Uterus (tissue), 4 donors: ENCODE results near the gene NHLRC1. TPM values are rescaled to one million over a fixed set of nuclear protein-coding genes. Genes with fewer than 3 reads are reported as not detected.

ENCODE experiments used
- DNase-seq, 2 donors: peaks; one replicate each; pipeline ENCODE4 v3.0.0-alpha.2; 2019 to 2020
- H3K27ac ChIP-seq, 2 donors: fragments of 200-600 bp; sonication (generic); 1 replicate in 1 of 2; 2 replicates in 1 of 2; pipeline ENCODE4 v1.5.1; 2016 to 2018
- H3K27me3 ChIP-seq, 2 donors: fragments of 200-600 bp; sonication (generic); one replicate each; pipeline ENCODE4 v1.5.1; 2018 to 2019; ENCODE audit warnings: control low read depth in 1 of 2
- H3K36me3 ChIP-seq, 2 donors: fragments of 200-600 bp; sonication (generic); one replicate each; pipeline ENCODE4 v1.5.1; 2019; ENCODE audit warnings: control low read depth in 1 of 2
- H3K4me1 ChIP-seq, 2 donors: fragments of 200-600 bp; sonication (generic); one replicate each; pipeline ENCODE4 v1.5.1; 2018 to 2019; ENCODE audit warnings: control low read depth in 1 of 2
- H3K4me3 ChIP-seq, 2 donors: fragments of 200-600 bp; sonication (generic); 1 replicate in 1 of 2; 2 replicates in 1 of 2; pipeline ENCODE4 v1.5.1; 2018 to 2019; ENCODE audit warnings: mild to moderate bottlenecking in 1 of 2
- H3K9me3 ChIP-seq, 2 donors: fragments of 200-600 bp; sonication (generic); one replicate each; pipeline ENCODE4 v1.5.1; 2019; ENCODE audit warnings: control low read depth in 1 of 2
- POLR2A ChIP-seq, 2 donors: fragments of 450-650 bp; IDR thresholded peaks; one replicate each; pipeline ENCODE4 v1.6.1; 2016; ENCODE audit warnings: antibody characterized with exemption in 2 of 2, mild to moderate bottlenecking in 1 of 2, moderate library complexity in 1 of 2
- intact Hi-C: fragments of 100-400 bp; cut with DNase I; formaldehyde crosslinking; loops from one replicate; pipeline ENCODE4 v1.15.1; 2023; ENCODE audit warnings: low total_unique reads
- total RNA-seq, 4 donors: library from RNA; depleted of rRNA in 3 of 4; stranded (reverse); fragments of >200 nt in 3 of 4; gene quantifications; one replicate each; pipeline versions ENCODE4 v1.1.0 to v1.2.4, GENCODE V29; 2014 to 2023
- TF ChIP-seq, protein P1 (sequence below), 4 experiments: fragments of 200-600 bp in 2 of 4; fragments of 450-650 bp in 2 of 4; sonication (generic) in 2 of 4; IDR thresholded peaks; one replicate each; pipeline ENCODE4 v1.5.1; 2016 to 2019; ENCODE audit warnings: antibody characterized with exemption in 4 of 4, mild to moderate bottlenecking in 2 of 4, moderate library complexity in 1 of 4
- donor health status: DM: yes; HTN: yes; CAD: no.

Gene NHLRC1
- total RNA-seq, 4 donors from 2014 or later = 1.4 to 2.3 TPM; not detected in 2

GRCh38 chr6:18115356-18115755, 7.1 kb downstream of the NHLRC1 start:
- H3K27ac ChIP-seq = no peak overlapping the region
- H3K9me3 ChIP-seq = no peaks in the 10 kb centered on the region
- DNase-seq = no peak
- no peaks in the 10 kb centered on the region for H3K27me3 ChIP-seq
- H3K4me3 ChIP-seq = no peak overlapping the region
- no peaks in the 10 kb centered on the region for H3K36me3 ChIP-seq
- intact Hi-C loops = no loop called here
- no peaks in the 10 kb centered on the region for H3K4me1 ChIP-seq
- TF ChIP-seq, protein P1, sequence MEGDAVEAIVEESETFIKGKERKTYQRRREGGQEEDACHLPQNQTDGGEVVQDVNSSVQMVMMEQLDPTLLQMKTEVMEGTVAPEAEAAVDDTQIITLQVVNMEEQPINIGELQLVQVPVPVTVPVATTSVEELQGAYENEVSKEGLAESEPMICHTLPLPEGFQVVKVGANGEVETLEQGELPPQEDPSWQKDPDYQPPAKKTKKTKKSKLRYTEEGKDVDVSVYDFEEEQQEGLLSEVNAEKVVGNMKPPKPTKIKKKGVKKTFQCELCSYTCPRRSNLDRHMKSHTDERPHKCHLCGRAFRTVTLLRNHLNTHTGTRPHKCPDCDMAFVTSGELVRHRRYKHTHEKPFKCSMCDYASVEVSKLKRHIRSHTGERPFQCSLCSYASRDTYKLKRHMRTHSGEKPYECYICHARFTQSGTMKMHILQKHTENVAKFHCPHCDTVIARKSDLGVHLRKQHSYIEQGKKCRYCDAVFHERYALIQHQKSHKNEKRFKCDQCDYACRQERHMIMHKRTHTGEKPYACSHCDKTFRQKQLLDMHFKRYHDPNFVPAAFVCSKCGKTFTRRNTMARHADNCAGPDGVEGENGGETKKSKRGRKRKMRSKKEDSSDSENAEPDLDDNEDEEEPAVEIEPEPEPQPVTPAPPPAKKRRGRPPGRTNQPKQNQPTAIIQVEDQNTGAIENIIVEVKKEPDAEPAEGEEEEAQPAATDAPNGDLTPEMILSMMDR (IDR thresholded peaks at IDR 0.05) = no peak
- no peak for TF ChIP-seq POLR2A (IDR thresholded peaks at IDR 0.05)

DNA sequence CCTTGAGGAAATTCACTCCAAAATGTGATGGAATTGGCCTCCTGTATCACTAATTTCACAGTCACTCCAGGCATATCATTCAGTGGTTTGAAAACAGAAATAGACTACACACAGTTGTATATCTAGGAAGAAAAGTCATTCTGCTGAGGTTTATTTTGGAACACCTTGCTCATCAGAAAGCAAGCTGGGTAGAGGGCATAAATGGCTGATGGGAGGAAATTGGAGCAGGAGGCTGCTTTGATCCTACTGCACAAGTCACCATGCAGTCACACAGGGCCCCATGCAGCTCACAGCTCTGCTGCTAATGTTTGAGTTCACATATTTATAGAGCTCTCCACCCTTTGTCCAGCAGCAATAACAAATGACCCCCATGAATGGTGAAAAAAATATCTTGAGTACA, 12.3 kb downstream of the NHLRC1 start:
- H3K9me3 ChIP-seq = no peaks in the 10 kb centered on the region
- H3K4me3 ChIP-seq = no peak overlapping the region
- no peak overlapping the region for H3K27ac ChIP-seq
- H3K4me1 ChIP-seq = no peaks in the 10 kb centered on the region
- TF ChIP-seq, protein P1 (IDR thresholded peaks at IDR 0.05) = no peak
- TF ChIP-seq POLR2A (IDR thresholded peaks at IDR 0.05) = no peak
- DNase-seq = no peak
- H3K36me3 ChIP-seq = no peaks in the 10 kb centered on the region
- no peaks in the 10 kb centered on the region for H3K27me3 ChIP-seq
- intact Hi-C loops = no loop called here

DNA sequence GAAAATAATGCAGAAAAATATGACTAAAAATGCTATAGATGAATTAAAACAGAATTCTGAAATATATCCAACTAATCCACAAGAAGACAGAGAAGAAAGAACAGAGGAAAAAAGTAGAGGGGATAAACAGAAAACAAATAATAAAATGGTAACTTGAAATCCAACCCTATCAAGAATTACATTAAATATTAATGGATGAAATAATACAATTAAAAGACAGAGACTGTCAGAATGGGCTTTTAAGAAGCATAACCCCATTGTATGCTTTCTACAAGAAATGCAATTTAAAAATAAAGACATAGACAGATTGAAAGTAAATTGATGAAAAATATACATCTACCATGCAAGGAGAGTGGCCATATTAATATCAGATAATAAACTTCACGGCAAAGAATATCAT, 15.4 kb downstream of the NHLRC1 start:
- no peaks in the 10 kb centered on the region for H3K36me3 ChIP-seq

DNA sequence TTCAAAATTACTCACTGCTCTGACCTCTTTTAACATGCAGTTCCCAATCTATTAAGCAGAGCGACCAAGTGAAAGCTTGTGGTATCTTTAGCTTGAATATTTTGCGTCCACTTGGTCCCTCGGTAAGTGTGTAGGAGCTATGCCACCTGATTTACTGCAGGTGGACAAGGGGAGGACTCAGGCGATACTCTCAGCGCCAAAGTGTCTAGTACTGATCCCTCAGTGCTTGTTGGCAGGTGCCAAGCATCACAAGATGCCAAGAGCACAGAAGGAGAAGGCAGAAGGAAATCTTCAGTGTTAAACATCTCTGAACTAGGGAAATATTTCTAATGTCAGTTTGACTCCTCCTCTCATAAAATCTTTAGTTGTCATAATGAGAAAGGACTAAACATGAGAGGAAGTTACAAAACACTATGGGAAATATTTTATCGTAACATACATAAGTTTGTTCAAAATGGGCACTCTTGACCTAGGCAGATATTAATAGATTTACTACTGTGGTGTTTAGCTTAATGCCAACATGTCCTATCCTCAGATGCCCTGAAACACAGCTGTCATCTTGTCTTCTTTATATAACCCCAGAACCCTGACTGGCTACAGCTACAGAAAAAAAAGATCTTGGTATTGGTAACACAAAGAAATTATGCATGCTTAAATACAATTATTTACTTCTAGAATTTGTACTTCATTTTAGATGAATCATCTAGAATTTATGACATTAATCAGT, 19.5 kb downstream of the NHLRC1 start:
- no peaks in the 10 kb centered on the region for H3K36me3 ChIP-seq
- no peak for DNase-seq
- no peaks in the 10 kb centered on the region for H3K9me3 ChIP-seq
- no peak for TF ChIP-seq POLR2A (IDR thresholded peaks at IDR 0.05)
- TF ChIP-seq, protein P1 (IDR thresholded peaks at IDR 0.05) = no peak
- intact Hi-C loops = no loop called here
- no peak overlapping the region for H3K27ac ChIP-seq
- H3K27me3 ChIP-seq = no peaks in the 10 kb centered on the region
- H3K4me1 ChIP-seq = no peaks in the 10 kb centered on the region
- no peak overlapping the region for H3K4me3 ChIP-seq

More for the DNA sequence above, 15.4 kb downstream of the NHLRC1 start:
- TF ChIP-seq POLR2A (IDR thresholded peaks at IDR 0.05) = no peak
- no peaks in the 10 kb centered on the region for H3K9me3 ChIP-seq
- H3K27ac ChIP-seq = no peak overlapping the region
- intact Hi-C loops = no loop called here
- H3K4me3 ChIP-seq = no peak overlapping the region
- no peak for DNase-seq
- no peaks in the 10 kb centered on the region for H3K4me1 ChIP-seq
- H3K27me3 ChIP-seq = no peaks in the 10 kb centered on the region

DNA sequence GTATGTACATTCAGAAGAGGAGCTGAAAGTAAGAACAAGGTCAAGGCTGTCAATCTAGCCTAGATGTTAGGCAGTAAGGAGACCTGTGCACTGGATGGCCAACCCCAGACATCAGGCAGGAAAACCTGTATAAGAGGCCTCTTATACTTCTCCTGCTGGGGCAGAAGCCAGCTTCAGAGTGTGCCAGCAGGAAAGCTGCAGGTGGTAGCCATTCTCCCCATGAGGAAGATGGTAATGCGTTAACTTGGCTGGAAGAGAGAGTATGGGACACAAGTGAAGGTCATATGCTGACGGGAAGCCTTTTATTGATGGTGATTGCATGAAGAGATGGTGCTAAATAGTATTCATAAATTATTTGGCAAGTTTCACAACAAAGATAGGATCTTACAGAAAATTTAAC, 20.6 kb downstream of the NHLRC1 start:
- H3K36me3 ChIP-seq = no peaks in the 10 kb centered on the region
- DNase-seq = no peak
- no peak overlapping the region for H3K27ac ChIP-seq
- H3K27me3 ChIP-seq = no peaks in the 10 kb centered on the region
- H3K4me3 ChIP-seq = no peak overlapping the region
- H3K9me3 ChIP-seq = no peaks in the 10 kb centered on the region
- no peaks in the 10 kb centered on the region for H3K4me1 ChIP-seq
- intact Hi-C loops = no loop called here
- TF ChIP-seq, protein P1 (IDR thresholded peaks at IDR 0.05) = no peak
- no peak for TF ChIP-seq POLR2A (IDR thresholded peaks at IDR 0.05)
